Central memory CD8-positive, alpha-beta T cell (primary cell): ENCODE data around the gene EXOSC9.
"Not testable (repeated sequence)": the region's sequence is repeated elsewhere in the genome, so short reads cannot be mapped to it uniquely, and the experiment has no call there.

Source experiments
- ATAC-seq: fragments of 150-1000 bp; cut with Tn5 transposase; replicated peaks from 2 replicates; pipeline ENCODE4 v1.10.0; 2022; ENCODE audit warnings: mild to moderate bottlenecking, moderate FRiP score, moderate number of reproducible peaks; ENCODE audit not compliant: poor library complexity, severe bottlenecking; ENCODE audit errors: extremely low read depth
- DNase-seq, 2 donors: peaks; one replicate each; pipeline ENCODE4 v3.0.0; 2021; ENCODE audit warnings: low spot score in 2 of 2
- H3K27ac Mint-ChIP-seq: one replicate; pipeline ENCODE4 v1.8.0; 2022; ENCODE audit warnings: low read depth, mild to moderate bottlenecking, moderate library complexity, mixed read lengths
- H3K27me3 Mint-ChIP-seq: one replicate; pipeline ENCODE4 v1.8.0; 2022; ENCODE audit warnings: mixed read lengths
- H3K36me3 Mint-ChIP-seq: one replicate; pipeline ENCODE4 v1.8.0; 2022; ENCODE audit warnings: mild to moderate bottlenecking, moderate library complexity, mixed read lengths; ENCODE audit not compliant: insufficient read depth
- H3K4me1 Mint-ChIP-seq: one replicate; pipeline ENCODE4 v1.8.0; 2022; ENCODE audit warnings: mixed read lengths
- H3K4me3 Mint-ChIP-seq: one replicate; pipeline ENCODE4 v1.8.0; 2022; ENCODE audit warnings: mild to moderate bottlenecking, moderate library complexity, mixed read lengths
- H3K9me3 Mint-ChIP-seq: one replicate; pipeline ENCODE4 v1.8.0; 2022; ENCODE audit warnings: mixed read lengths

EXOSC9 gene

GRCh38 chr4:121800961-121801714 is at the start of gene EXOSC9:
EXOSC9 (plus strand) TSS chr4:121801323; CDS start chr4:121801425, 102 bp downstream.
- Mint-ChIP-seq H3K9me3 (no peaks in the 10 kb centered on the region), H3K4me3 (peak within 1 kb of the TSS; percentile 87), H3K27ac (peak within 1 kb of the TSS; percentile 95), H3K27me3 (no peaks in the 10 kb centered on the region), H3K4me1 (peaks cover 46% of the 10 kb centered on the region), H3K36me3 (peaks cover 37% of the 10 kb centered on the region)
- DNase-seq (peak; percentile 94 to 96), ATAC-seq (peak; percentile 75)

- peaks cover 48% of the 10 kb centered on the region for H3K27me3 Mint-ChIP-seq
- not testable (repeated sequence) for H3K36me3 Mint-ChIP-seq, ATAC-seq, DNase-seq, H3K9me3 Mint-ChIP-seq, H3K27ac Mint-ChIP-seq, H3K4me1 Mint-ChIP-seq, H3K4me3 Mint-ChIP-seq
These were observed 49.0 kb upstream of the EXOSC9 start for GRCh38 chr4:121752142-121752541.

GRCh38 chr4:121758925-121759568 is 42.1 kb upstream of the EXOSC9 start:
- no peaks in the 10 kb centered on the region for H3K9me3 Mint-ChIP-seq
- ATAC-seq (no peak), DNase-seq (no peak)
- peaks cover 64% of the 10 kb centered on the region for H3K27me3 Mint-ChIP-seq
- peaks cover under 1% of the 10 kb centered on the region for H3K4me1 Mint-ChIP-seq
- no peak overlapping the region for H3K4me3 Mint-ChIP-seq
- no peak overlapping the region for H3K27ac Mint-ChIP-seq
- no peaks in the 10 kb centered on the region for H3K36me3 Mint-ChIP-seq

- DNase-seq, result no peak
- H3K9me3 Mint-ChIP-seq, result no peaks in the 10 kb centered on the region
- no peak overlapping the region for H3K4me3 Mint-ChIP-seq
- no peak overlapping the region for H3K27ac Mint-ChIP-seq
- peaks cover 11% of the 10 kb centered on the region for H3K4me1 Mint-ChIP-seq
- no peaks in the 10 kb centered on the region for H3K36me3 Mint-ChIP-seq
- peaks cover 64% of the 10 kb centered on the region for H3K27me3 Mint-ChIP-seq
- ATAC-seq, result no peak
These were observed 40.9 kb upstream of the EXOSC9 start for GRCh38 chr4:121760205-121760604.

GRCh38 chr4:121764303-121764701 is 36.8 kb upstream of the EXOSC9 start:
- ATAC-seq, result no peak

GRCh38 chr4:121764702-121765367 is 36.3 kb upstream of the EXOSC9 start, which contains the start of gene SMIM43:
SMIM43 (minus strand) TSS chr4:121765164; CDS start chr4:121765105, 59 bp downstream.
- H3K4me1 Mint-ChIP-seq, result peaks cover 15% of the 10 kb centered on the region
- H3K4me3 Mint-ChIP-seq, result peak within 1 kb of the TSS; percentile 69
- DNase-seq (no peak), ATAC-seq (no peak)
- peak within 1 kb of the TSS; percentile 42 for H3K27ac Mint-ChIP-seq
- no peaks in the 10 kb centered on the region for H3K36me3 Mint-ChIP-seq
- no peaks in the 10 kb centered on the region for H3K9me3 Mint-ChIP-seq
- H3K27me3 Mint-ChIP-seq, result peaks cover 55% of the 10 kb centered on the region

More at GRCh38 chr4:121764303-121764701, 36.8 kb upstream of the EXOSC9 start:
- Mint-ChIP-seq H3K27me3 (peaks cover 57% of the 10 kb centered on the region), H3K9me3 (no peaks in the 10 kb centered on the region), H3K36me3 (no peaks in the 10 kb centered on the region), H3K27ac (no peak overlapping the region), H3K4me1 (peaks cover 15% of the 10 kb centered on the region), H3K4me3 (peak overlapping the region; percentile 69)
- DNase-seq, result no peak

GRCh38 chr4:121765368-121765705 is 35.8 kb upstream of the EXOSC9 start:
- DNase-seq, result no peak
- H3K36me3 Mint-ChIP-seq, result no peaks in the 10 kb centered on the region
- peak overlapping the region; percentile 69 for H3K4me3 Mint-ChIP-seq
- no peak for ATAC-seq
- H3K4me1 Mint-ChIP-seq, result peaks cover 15% of the 10 kb centered on the region
- peak overlapping the region; percentile 42 for H3K27ac Mint-ChIP-seq
- H3K27me3 Mint-ChIP-seq, result peaks cover 49% of the 10 kb centered on the region
- no peaks in the 10 kb centered on the region for H3K9me3 Mint-ChIP-seq

- no peak for DNase-seq
- H3K27me3 Mint-ChIP-seq, result peaks cover 46% of the 10 kb centered on the region
- ATAC-seq, result no peak
- peak overlapping the region; percentile 69 for H3K4me3 Mint-ChIP-seq
- H3K9me3 Mint-ChIP-seq, result no peaks in the 10 kb centered on the region
- H3K36me3 Mint-ChIP-seq, result no peaks in the 10 kb centered on the region
- peaks cover 15% of the 10 kb centered on the region for H3K4me1 Mint-ChIP-seq
- H3K27ac Mint-ChIP-seq, result no peak overlapping the region
These were observed 35.1 kb upstream of the EXOSC9 start for GRCh38 chr4:121765971-121766538.

GRCh38 chr4:121767166-121767565 is 34.0 kb upstream of the EXOSC9 start:
- H3K9me3 Mint-ChIP-seq, result no peaks in the 10 kb centered on the region
- DNase-seq, result no peak
- no peaks in the 10 kb centered on the region for H3K36me3 Mint-ChIP-seq

GRCh38 chr4:121769341-121769740 is 31.8 kb upstream of the EXOSC9 start:
- H3K4me3 Mint-ChIP-seq, result no peak overlapping the region

More at GRCh38 chr4:121767166-121767565, 34.0 kb upstream of the EXOSC9 start:
- H3K4me3 Mint-ChIP-seq, result no peak overlapping the region
- peaks cover 15% of the 10 kb centered on the region for H3K4me1 Mint-ChIP-seq
- no peak overlapping the region for H3K27ac Mint-ChIP-seq
- ATAC-seq, result no peak
- peaks cover 38% of the 10 kb centered on the region for H3K27me3 Mint-ChIP-seq

GRCh38 chr4:121771869-121772268 is 29.3 kb upstream of the EXOSC9 start:
- peaks cover 3% of the 10 kb centered on the region for H3K36me3 Mint-ChIP-seq
- DNase-seq (no peak), ATAC-seq (no peak)
- no peak overlapping the region for H3K27ac Mint-ChIP-seq
- peaks cover 7% of the 10 kb centered on the region for H3K4me1 Mint-ChIP-seq
- no peaks in the 10 kb centered on the region for H3K27me3 Mint-ChIP-seq
- no peak overlapping the region for H3K4me3 Mint-ChIP-seq
- no peaks in the 10 kb centered on the region for H3K9me3 Mint-ChIP-seq

More at GRCh38 chr4:121769341-121769740, 31.8 kb upstream of the EXOSC9 start:
- peaks cover 16% of the 10 kb centered on the region for H3K27me3 Mint-ChIP-seq
- ATAC-seq (no peak), DNase-seq (no peak)
- no peaks in the 10 kb centered on the region for H3K36me3 Mint-ChIP-seq
- H3K27ac Mint-ChIP-seq, result no peak overlapping the region
- H3K9me3 Mint-ChIP-seq, result no peaks in the 10 kb centered on the region
- peaks cover 11% of the 10 kb centered on the region for H3K4me1 Mint-ChIP-seq

GRCh38 chr4:121773883-121774282 is 27.2 kb upstream of the EXOSC9 start:
- Mint-ChIP-seq H3K4me1 (peaks cover 21% of the 10 kb centered on the region), H3K27me3 (no peaks in the 10 kb centered on the region)
- ATAC-seq, result no peak

More at GRCh38 chr4:121773883-121774282, 27.2 kb upstream of the EXOSC9 start:
- Mint-ChIP-seq H3K36me3 (peaks cover 3% of the 10 kb centered on the region), H3K27ac (no peak overlapping the region), H3K4me3 (no peak overlapping the region), H3K9me3 (no peaks in the 10 kb centered on the region)
- DNase-seq, result no peak
